Measurements from ENCODE around the gene FREM2. TPM values are rescaled to one million over a fixed set of nuclear protein-coding genes. Genes with fewer than 3 reads are reported as not detected.

Gene FREM2
- total and polyA plus RNA-seq, 8 donors: 1.4 to 9.8 (median 6.3) TPM

- Histone ChIP-seq H3K4me1 (no peaks in the 10 kb centered on the region), H3K9me3 (no peaks in the 10 kb centered on the region), H3K4me3 (peak overlapping the region; percentile 47 to 75 (median 64)), H3K36me3 (no peaks in the 10 kb centered on the region), H3K27me3 (no peaks in the 10 kb centered on the region), H3K27ac (peak overlapping the region in 2 of 4 donors; percentile 38 to 58)
- FAIRE-seq (no peak), ATAC-seq (peak; percentile 49 to 68 (median 64)), DNase-seq (peak in 2 of 6 donors; percentile 25)
- peak in 3 of 4 donors; percentile 25 to 36 (median 29) for TF ChIP-seq CTCF (IDR thresholded peaks at IDR 0.05)
- WGBS, 2 donors: 0 to 1% methylated on average over 14 of the region's 14 CpGs
- intact Hi-C loops (cut with DNase I): loop anchor here in 1 of 3 donors (5.0 to 10.0 kb wide), 2 partner anchors 71 to 229 kb away; no protein-coding TSS in a partner anchor
These were observed 802 bp upstream of the FREM2 start for GRCh38 chr13:38685974-38686576.

- 0 to 2% methylated on average over 77 to 80 of the region's 80 CpGs for WGBS, 2 donors
- Histone ChIP-seq H3K27me3 (no peaks in the 10 kb centered on the region), H3K4me3 (peak overlapping the region; percentile 47 to 75 (median 64)), H3K36me3 (no peaks in the 10 kb centered on the region), H3K9me3 (no peaks in the 10 kb centered on the region), H3K27ac (peak overlapping the region in 2 of 4 donors; percentile 38 to 58), H3K4me1 (no peaks in the 10 kb centered on the region)
- intact Hi-C loops (cut with DNase I): loop anchor here in 1 of 3 donors (5.0 to 10.0 kb wide), 2 partner anchors 70 to 227 kb away; no protein-coding TSS in a partner anchor
- ATAC-seq (peak; percentile 55 to 66 (median 58)), DNase-seq (peak in 5 of 6 donors; percentile 19 to 85 (median 39)), FAIRE-seq (no peak)
- TF ChIP-seq CTCF (IDR thresholded peaks at IDR 0.05): no peak
These were observed 661 bp downstream of the FREM2 start for GRCh38 chr13:38687246-38688229.

GRCh38 chr13:38688674-38689073 is 1.8 kb downstream of the FREM2 start:
- DNase-seq: peak in 4 of 6 donors; percentile 16 to 87 (median 55)
- Histone ChIP-seq H3K36me3 (no peaks in the 10 kb centered on the region), H3K9me3 (no peaks in the 10 kb centered on the region), H3K27ac (no peak overlapping the region), H3K4me3 (no peak overlapping the region), H3K4me1 (no peaks in the 10 kb centered on the region), H3K27me3 (no peaks in the 10 kb centered on the region)
- ATAC-seq: no peak
- WGBS, 2 donors: 80 to 83% methylated on average over 12 of the region's 12 CpGs
- intact Hi-C loops (cut with DNase I): loop anchor here in 1 of 3 donors (5.0 to 10.0 kb wide), 2 partner anchors 69 to 226 kb away; no protein-coding TSS in a partner anchor
- FAIRE-seq: no peak
- no peak for TF ChIP-seq CTCF (IDR thresholded peaks at IDR 0.05)

- H3K4me1 ChIP-seq: peaks cover 0 to 8% (median 6%) of the 10 kb centered on the region in 3 donors
- TF ChIP-seq CTCF (IDR thresholded peaks at IDR 0.05): no peak
- intact Hi-C loops (cut with DNase I): no loop called here
These were observed 3.4 kb downstream of the FREM2 start for GRCh38 chr13:38690231-38690630.

More at GRCh38 chr13:38690231-38690630, 3.4 kb downstream of the FREM2 start:
- FAIRE-seq: no peak
- Histone ChIP-seq H3K9me3 (no peaks in the 10 kb centered on the region), H3K4me3 (no peak overlapping the region), H3K36me3 (no peaks in the 10 kb centered on the region), H3K27me3 (no peaks in the 10 kb centered on the region), H3K27ac (no peak overlapping the region)
- DNase-seq: no peak
- ATAC-seq: no peak
- WGBS, 2 donors: 96 to 98% methylated on average over 2 of the region's 2 CpGs

All from pancreas (tissue), 10 donors.